Mucosa of descending colon (tissue), 3 donors: Measurements from ENCODE around the gene FPR3. TPM values are rescaled to one million over a fixed set of nuclear protein-coding genes. Genes with fewer than 3 reads are reported as not detected.
A peak's percentile ranks its signal among the peaks of the same experiment; 100 is the strongest.
"Not testable (repeated sequence)": the region's sequence is repeated elsewhere in the genome, so short reads cannot be mapped to it uniquely, and the experiment has no call there.

ENCODE experiments used
- ATAC-seq: fragments of 200-7000 bp; cut with Tn5 transposase; one replicate; pipeline ENCODE4 v1.9.1; 2020; ENCODE audit warnings: mild to moderate bottlenecking, moderate library complexity
- DNase-seq, 3 donors: peaks; one replicate each; pipeline ENCODE4 v3.0.0-alpha.2; 2020
- H3K36me3 ChIP-seq: fragments of 200-600 bp; one replicate; pipeline ENCODE4 v1.8.0; 2021; ENCODE audit warnings: low read depth, mild to moderate bottlenecking
- H3K4me1 ChIP-seq: fragments of 200-600 bp; one replicate; pipeline ENCODE4 v1.8.0; 2021; ENCODE audit warnings: low read depth, mild to moderate bottlenecking
- H3K4me3 ChIP-seq: fragments of 200-600 bp; one replicate; pipeline ENCODE4 v1.8.0; 2021; ENCODE audit warnings: mild to moderate bottlenecking
- H3K9me3 ChIP-seq: fragments of 200-600 bp; one replicate; pipeline ENCODE4 v1.8.0; 2021; ENCODE audit warnings: mild to moderate bottlenecking
- intact Hi-C, 2 donors: fragments of 100-400 bp; cut with DNase I in 1 of 2; cut with micrococcal nuclease in 1 of 2; formaldehyde crosslinking; loops; one replicate each; pipeline versions ENCODE4 v1.11.0 to v1.11.1; 2022; cut with DNase I, micrococcal nuclease
- total RNA-seq, 3 donors: library from RNA; stranded (reverse); fragmentation: NEBNext Ultra II Directional in 2 of 3; extraction: Animal tissue kit (Norgen Biotek cat#: 25700) in 2 of 3; gene quantifications; one replicate each; pipeline versions ENCODE4 v1.2.1 to v1.2.4, GENCODE V29; 2021 to 2023
- TF ChIP-seq, protein P1 (sequence below): fragments of 200-600 bp; IDR thresholded peaks from one replicate; pipeline ENCODE4 v1.8.0; 2022; ENCODE audit warnings: antibody characterized with exemption, mild to moderate bottlenecking
- donor health status: DM: no; HTN: no; CAD: no; lungs with moderate emphysema.
- donor health status: DM: no; HTN: no; CAD: no.
- donor health status: DM: no; HTN: yes; CAD: no.

Gene FPR3
- total RNA-seq, 3 donors from 2014 or later, result 3.6 to 9.8 (median 7.4) TPM

DNA sequence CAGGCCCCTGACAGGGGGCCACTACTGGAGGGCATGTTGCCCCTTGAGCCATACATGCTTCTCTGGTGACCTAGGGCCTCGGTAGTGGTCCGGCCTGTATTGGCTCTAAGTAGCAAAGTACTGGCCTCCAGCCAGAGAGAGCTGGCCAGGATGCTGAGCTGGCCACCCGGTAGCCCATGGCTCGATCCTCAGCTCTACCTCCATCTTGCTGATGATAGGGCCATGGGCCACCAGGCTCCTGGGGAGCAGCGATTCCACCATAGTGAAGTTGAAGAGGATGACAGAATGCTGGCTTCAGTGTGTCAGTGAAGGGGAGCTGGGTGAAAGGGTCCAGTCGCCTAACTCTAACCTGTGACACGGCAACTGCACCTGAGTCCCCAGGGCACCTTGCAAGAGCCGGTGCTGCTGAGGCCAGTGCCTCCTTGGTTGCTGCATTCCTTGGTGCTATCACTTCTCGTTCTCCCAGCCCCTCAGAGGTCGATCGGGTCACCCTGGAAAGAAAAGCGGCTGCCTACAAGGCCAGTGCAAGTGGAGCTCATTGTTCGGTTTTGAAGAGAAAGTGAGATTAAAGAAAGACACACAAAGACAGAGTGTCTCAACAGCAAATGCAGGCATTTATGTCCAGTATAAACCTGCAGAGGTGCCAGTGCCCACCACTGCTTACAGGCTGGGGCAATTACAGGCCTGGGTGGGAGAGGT, 5.0 kb downstream of the FPR3 start:
- Histone ChIP-seq H3K9me3 (peaks cover 11% of the 10 kb centered on the region), H3K4me1 (no peaks in the 10 kb centered on the region), H3K4me3 (no peak overlapping the region), H3K36me3 (no peaks in the 10 kb centered on the region)
- peak; percentile 14 for ATAC-seq
- DNase-seq, result no peak
- TF ChIP-seq, protein P1, sequence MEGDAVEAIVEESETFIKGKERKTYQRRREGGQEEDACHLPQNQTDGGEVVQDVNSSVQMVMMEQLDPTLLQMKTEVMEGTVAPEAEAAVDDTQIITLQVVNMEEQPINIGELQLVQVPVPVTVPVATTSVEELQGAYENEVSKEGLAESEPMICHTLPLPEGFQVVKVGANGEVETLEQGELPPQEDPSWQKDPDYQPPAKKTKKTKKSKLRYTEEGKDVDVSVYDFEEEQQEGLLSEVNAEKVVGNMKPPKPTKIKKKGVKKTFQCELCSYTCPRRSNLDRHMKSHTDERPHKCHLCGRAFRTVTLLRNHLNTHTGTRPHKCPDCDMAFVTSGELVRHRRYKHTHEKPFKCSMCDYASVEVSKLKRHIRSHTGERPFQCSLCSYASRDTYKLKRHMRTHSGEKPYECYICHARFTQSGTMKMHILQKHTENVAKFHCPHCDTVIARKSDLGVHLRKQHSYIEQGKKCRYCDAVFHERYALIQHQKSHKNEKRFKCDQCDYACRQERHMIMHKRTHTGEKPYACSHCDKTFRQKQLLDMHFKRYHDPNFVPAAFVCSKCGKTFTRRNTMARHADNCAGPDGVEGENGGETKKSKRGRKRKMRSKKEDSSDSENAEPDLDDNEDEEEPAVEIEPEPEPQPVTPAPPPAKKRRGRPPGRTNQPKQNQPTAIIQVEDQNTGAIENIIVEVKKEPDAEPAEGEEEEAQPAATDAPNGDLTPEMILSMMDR, result no peak
- intact Hi-C loops, result no loop called here

DNA sequence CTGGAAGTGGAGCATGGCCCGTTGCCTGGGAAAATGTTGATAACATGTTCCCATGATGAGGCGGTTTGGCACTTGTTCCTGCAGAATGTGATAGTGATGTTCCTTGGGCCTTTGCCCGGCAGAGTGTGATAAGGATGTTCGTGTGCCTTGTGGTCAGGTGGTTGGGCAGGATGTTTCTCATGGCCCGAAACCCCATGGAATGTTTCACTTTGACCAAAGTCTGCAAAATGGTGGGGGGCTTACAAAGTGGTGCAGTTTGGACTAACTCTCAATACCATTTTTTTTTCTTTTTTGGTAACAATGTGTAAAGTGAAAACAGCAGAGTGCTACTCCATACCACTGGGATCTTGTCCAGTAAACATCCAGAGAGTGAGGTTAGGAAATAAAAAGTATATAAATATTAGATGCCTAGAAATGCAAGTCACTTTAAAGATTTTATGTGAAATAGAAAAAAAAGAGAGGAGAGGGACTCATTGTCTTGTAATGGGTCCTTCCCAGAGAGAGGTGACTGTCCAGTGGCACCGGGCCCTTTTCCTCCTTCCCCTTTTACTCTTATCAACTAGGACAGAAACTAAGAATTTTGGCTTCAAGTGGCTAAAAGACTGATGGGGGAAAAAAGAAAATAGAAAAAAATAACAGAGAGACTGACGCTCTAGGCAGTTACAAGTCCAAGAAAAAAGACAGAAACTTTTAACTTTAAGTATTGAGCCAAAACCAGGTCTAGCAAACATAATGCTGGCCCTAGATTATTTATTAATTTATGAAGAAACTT, 5.7 kb downstream of the FPR3 start:
- ATAC-seq (no peak), DNase-seq (no peak)
- H3K4me3 ChIP-seq, result no peak overlapping the region
- no peaks in the 10 kb centered on the region for H3K4me1 ChIP-seq
- TF ChIP-seq, protein P1, result no peak
- peaks cover 11% of the 10 kb centered on the region for H3K9me3 ChIP-seq
- intact Hi-C loops, result no loop called here
- no peaks in the 10 kb centered on the region for H3K36me3 ChIP-seq

DNA sequence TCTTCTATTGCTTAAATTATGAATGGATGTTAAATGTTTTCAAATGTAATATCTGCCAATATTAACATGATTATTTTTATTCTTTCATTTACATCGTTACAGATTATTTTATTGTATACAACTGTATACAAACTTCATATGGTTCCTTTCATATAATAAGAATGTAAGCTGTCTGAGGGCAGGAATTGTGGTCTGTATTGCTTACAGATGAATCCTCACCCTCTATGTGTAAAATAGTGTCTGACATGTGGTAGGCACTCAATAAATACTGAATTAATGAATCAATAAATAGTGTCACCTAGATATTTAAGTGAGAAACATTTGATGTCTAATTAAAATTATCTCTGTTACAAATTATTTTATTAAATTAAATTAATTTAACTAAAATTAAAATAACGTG, 7.8 kb downstream of the FPR3 start:
- Histone ChIP-seq H3K4me3 (no peak overlapping the region), H3K4me1 (no peaks in the 10 kb centered on the region), H3K9me3 (peaks cover 11% of the 10 kb centered on the region), H3K36me3 (no peaks in the 10 kb centered on the region)
- intact Hi-C loops, result no loop called here
- DNase-seq (no peak), ATAC-seq (no peak)
- TF ChIP-seq, protein P1, result no peak

GRCh38 chr19:51803519-51803918, 8.6 kb downstream of the FPR3 start:
- intact Hi-C loops, result no loop called here
- DNase-seq, result no peak
- Histone ChIP-seq H3K4me1 (no peaks in the 10 kb centered on the region), H3K4me3 (no peak overlapping the region), H3K9me3 (peaks cover 11% of the 10 kb centered on the region), H3K36me3 (no peaks in the 10 kb centered on the region)
- TF ChIP-seq, protein P1, result no peak
- ATAC-seq, result no peak

DNA sequence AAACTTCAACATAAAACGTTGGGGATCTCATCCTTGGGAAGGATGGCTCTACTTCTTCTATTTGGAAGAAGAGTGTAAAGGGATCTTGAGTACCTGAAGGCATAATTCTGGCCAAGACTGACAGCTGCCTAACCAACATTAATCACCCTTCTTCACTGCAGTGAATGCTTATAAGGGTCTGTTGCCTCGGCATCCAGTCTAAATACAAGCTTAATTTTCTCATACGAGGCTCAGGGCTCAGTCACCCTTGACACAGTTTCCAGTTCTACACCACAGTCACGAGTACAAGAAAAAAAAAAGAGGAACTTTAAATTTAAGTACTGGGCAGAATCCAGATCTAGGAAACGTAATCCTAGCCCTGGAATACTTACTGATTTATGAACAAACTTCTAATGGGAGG, 9.0 kb downstream of the FPR3 start:
- H3K9me3 ChIP-seq, result peaks cover 11% of the 10 kb centered on the region
- intact Hi-C loops, result no loop called here
- DNase-seq (no peak), ATAC-seq (no peak)
- no peaks in the 10 kb centered on the region for H3K36me3 ChIP-seq
- H3K4me1 ChIP-seq, result no peaks in the 10 kb centered on the region
- no peak overlapping the region for H3K4me3 ChIP-seq
- TF ChIP-seq, protein P1, result no peak

GRCh38 chr19:51804789-51805188, 9.8 kb downstream of the FPR3 start:
- DNase-seq, ATAC-seq, H3K4me1 ChIP-seq, H3K4me3 ChIP-seq, intact Hi-C loops, H3K9me3 ChIP-seq, H3K36me3 ChIP-seq: not testable (repeated sequence)

- DNase-seq, H3K36me3 ChIP-seq, H3K4me1 ChIP-seq, intact Hi-C loops, ATAC-seq, H3K9me3 ChIP-seq, H3K4me3 ChIP-seq: not testable (repeated sequence)
Measured at GRCh38 chr19:51805396-51805795, 10.4 kb downstream of the FPR3 start.

DNA sequence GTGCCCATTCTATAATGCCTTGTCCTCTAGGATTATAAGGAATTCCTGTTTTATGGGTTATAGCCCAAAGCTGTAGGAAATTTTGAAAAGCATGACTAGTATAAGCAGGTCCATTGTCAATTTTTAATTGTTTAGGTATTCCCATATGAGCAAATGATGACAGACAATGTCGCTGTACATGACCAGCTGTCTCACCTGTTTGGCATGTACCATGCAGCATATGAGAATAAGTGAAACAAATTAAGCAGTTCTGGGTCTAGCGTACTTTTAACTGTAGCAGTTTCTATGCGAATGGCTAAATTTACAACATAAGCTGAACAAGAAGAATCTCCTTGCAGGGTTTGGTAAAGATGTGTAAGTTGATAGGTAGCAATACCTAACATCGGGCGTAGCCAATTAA, 11.6 kb downstream of the FPR3 start:
- DNase-seq, H3K36me3 ChIP-seq, intact Hi-C loops, H3K4me1 ChIP-seq, ATAC-seq, H3K4me3 ChIP-seq, H3K9me3 ChIP-seq: not testable (repeated sequence)
